Measurements from ENCODE around the gene PNPLA1.

PNPLA1 gene

GRCh38 chr6:36290668-36291620, 21.1 kb downstream of the PNPLA1 start:
- DNase-seq (ENCODE audit: low read depth) = no peak
- no peak overlapping the region for H3K4me3 ChIP-seq (ENCODE audit: low read depth, low read length)
- no peak for TF ChIP-seq CTCF (IDR thresholded peaks at IDR 0.05; ENCODE audit: low read depth, low read length, missing control alignments)

- H3K4me3 ChIP-seq (ENCODE audit: low read depth, low read length) = no peak overlapping the region
- TF ChIP-seq CTCF (IDR thresholded peaks at IDR 0.05; ENCODE audit: low read depth, low read length, missing control alignments) = no peak
- no peak for DNase-seq (ENCODE audit: low read depth)
Measured at GRCh38 chr6:36292170-36292569, 22.3 kb downstream of the PNPLA1 start.

DNA sequence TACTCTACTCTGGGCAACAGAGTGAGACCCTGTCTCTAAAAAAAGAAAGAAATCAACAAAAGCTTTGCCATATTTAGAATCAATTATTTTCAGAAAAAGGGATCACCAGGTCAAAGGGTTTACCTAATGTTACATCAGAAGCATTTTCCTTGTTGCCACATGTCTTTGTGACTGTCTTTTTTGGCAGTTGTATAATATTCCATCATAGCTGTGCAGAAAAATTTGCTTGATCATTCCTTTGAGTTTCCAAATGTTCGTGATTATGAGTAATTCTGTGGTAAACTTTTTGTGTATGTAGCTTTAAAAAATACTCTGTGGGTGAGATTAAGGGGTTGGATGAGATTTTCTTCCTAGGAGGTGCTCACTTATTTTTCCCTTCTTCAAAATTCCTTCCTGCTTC, 26.4 kb downstream of the PNPLA1 start:
- H3K4me3 ChIP-seq (ENCODE audit: low read depth, low read length) = no peak overlapping the region
- no peak for TF ChIP-seq CTCF (IDR thresholded peaks at IDR 0.05; ENCODE audit: low read depth, low read length, missing control alignments)
- DNase-seq (ENCODE audit: low read depth) = no peak

- no peak for DNase-seq (ENCODE audit: low read depth)
- H3K4me3 ChIP-seq (ENCODE audit: low read depth, low read length) = no peak overlapping the region
- TF ChIP-seq CTCF (IDR thresholded peaks at IDR 0.05; ENCODE audit: low read depth, low read length, missing control alignments) = no peak
Measured at GRCh38 chr6:36297051-36297450, 27.2 kb downstream of the PNPLA1 start.

DNA sequence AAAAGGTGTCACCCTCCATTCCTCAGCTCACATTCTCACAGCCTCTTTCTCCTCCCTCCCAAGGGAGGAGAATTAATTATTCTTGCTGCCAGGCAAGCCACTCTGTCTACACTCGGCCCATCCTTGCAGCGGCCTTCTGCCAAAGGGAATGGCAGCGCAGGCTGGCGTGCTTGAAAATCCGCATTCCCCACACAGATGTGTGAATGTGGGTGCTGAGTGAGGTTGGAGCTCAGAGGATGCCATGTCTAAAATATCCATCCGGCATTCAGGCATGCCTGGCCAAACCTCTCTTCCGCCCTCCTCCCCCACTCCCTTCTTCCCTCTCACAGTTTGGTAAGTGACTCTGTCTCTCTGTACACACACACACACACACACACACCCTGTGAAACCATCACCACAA, 27.7 kb downstream of the PNPLA1 start:
- no peak overlapping the region for H3K4me3 ChIP-seq (ENCODE audit: low read depth, low read length)
- no peak for DNase-seq (ENCODE audit: low read depth)
- TF ChIP-seq CTCF (IDR thresholded peaks at IDR 0.05; ENCODE audit: low read depth, low read length, missing control alignments) = no peak

- TF ChIP-seq CTCF (IDR thresholded peaks at IDR 0.05; ENCODE audit: low read depth, low read length, missing control alignments) = no peak
- H3K4me3 ChIP-seq (ENCODE audit: low read depth, low read length) = no peak overlapping the region
- no peak for DNase-seq (ENCODE audit: low read depth)
Measured at GRCh38 chr6:36298027-36298426, 28.2 kb downstream of the PNPLA1 start.
